Measurements from ENCODE around the gene SENP1. TPM values are rescaled to one million over a fixed set of nuclear protein-coding genes. Genes with fewer than 3 reads are reported as not detected.

The SENP1 gene
- total RNA-seq, 6 donors from 2014 or later, result 6.3 to 27.3 (median 13.5) TPM

DNA sequence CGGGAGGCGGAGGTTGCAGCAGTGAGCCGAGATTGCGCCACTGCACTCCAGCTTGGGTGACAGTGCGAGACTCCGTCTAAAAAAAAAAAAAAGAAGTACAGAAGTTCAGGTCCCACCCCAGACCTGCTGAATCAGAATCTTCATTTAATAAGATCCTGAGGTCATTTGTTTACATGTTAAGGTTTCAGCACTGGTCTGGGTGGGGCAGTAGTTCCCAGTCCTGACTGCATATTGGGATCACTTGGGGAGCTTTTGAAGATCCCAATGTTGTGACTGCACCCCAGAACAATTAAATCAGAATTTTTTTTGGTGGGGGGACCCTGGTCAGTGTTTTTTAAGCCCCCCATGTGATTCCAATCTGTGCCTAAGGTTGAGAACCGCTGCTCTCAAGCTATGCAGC, 89.9 kb downstream of the SENP1 start:
- TF ChIP-seq POLR2A (IDR thresholded peaks at IDR 0.05) (no peak), EP300 (IDR thresholded peaks at IDR 0.05) (no peak), POLR2AphosphoS5 (IDR thresholded peaks at IDR 0.05) (no peak)
- TF ChIP-seq, protein P1, sequence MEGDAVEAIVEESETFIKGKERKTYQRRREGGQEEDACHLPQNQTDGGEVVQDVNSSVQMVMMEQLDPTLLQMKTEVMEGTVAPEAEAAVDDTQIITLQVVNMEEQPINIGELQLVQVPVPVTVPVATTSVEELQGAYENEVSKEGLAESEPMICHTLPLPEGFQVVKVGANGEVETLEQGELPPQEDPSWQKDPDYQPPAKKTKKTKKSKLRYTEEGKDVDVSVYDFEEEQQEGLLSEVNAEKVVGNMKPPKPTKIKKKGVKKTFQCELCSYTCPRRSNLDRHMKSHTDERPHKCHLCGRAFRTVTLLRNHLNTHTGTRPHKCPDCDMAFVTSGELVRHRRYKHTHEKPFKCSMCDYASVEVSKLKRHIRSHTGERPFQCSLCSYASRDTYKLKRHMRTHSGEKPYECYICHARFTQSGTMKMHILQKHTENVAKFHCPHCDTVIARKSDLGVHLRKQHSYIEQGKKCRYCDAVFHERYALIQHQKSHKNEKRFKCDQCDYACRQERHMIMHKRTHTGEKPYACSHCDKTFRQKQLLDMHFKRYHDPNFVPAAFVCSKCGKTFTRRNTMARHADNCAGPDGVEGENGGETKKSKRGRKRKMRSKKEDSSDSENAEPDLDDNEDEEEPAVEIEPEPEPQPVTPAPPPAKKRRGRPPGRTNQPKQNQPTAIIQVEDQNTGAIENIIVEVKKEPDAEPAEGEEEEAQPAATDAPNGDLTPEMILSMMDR (IDR thresholded peaks at IDR 0.05), result no peak
- no peak for ATAC-seq (ENCODE audit: low FRiP score in 2 of 2)
- no peaks in the 10 kb centered on the region for H3K27me3 ChIP-seq
- H3K36me3 ChIP-seq, result no peaks in the 10 kb centered on the region
- no peaks in the 10 kb centered on the region for H3K9me3 ChIP-seq
- WGBS, 2 donors, result 88 to 90% methylated on average over 7 of the region's 7 CpGs
- no peak overlapping the region for H3K27ac ChIP-seq
- H3K4me3 ChIP-seq, result no peak overlapping the region
- no peak for DNase-seq
- no peaks in the 10 kb centered on the region for H3K4me1 ChIP-seq

DNA sequence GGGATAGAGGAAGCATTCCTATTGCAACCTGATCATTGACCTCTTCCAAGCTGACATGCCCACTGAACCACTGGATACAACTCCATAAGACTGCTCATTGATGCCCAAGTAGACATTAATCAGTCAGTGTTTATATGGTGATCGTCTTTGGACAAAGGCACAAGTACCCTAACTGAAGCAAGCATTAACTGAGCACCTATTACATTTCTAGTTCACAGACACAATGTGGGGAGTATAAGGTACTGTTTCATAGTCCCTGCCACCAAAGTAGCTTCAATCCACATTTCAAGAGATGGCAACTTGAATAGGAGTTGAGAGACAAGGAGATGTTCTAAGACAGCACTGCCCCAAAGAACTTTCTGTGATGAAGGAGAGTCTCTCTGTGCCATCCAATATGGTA, 90.8 kb downstream of the SENP1 start:
- no peaks in the 10 kb centered on the region for H3K27me3 ChIP-seq
- WGBS, 2 donors, result 55 to 83% methylated on average over 1 of the region's 1 CpG
- H3K4me3 ChIP-seq, result no peak overlapping the region
- no peaks in the 10 kb centered on the region for H3K36me3 ChIP-seq
- H3K9me3 ChIP-seq, result no peaks in the 10 kb centered on the region
- H3K4me1 ChIP-seq, result no peaks in the 10 kb centered on the region
- TF ChIP-seq POLR2AphosphoS5 (IDR thresholded peaks at IDR 0.05) (no peak), EP300 (IDR thresholded peaks at IDR 0.05) (no peak)
- TF ChIP-seq, protein P1 (IDR thresholded peaks at IDR 0.05), result no peak
- ATAC-seq (ENCODE audit: low FRiP score in 2 of 2) (no peak), DNase-seq (no peak)
- no peak overlapping the region for H3K27ac ChIP-seq

DNA sequence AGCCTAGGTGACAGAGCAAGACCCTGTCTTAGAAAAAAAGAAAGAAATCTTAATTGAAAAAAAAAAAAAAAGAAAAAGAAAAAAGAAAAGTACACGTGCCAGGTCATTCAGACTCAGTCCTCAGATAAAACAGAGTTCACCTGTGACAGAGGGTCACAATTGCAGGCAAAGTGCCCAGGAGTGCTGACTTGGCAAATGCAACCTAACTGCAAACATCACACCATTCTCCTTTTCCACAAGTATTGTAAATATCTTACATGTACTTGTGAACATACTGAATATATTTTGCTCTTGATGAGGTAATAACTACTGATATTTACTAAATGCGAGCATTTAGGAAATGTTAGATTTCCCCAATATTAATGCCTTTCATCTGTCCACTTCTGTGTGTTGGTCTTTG, 92.6 kb downstream of the SENP1 start:
- Histone ChIP-seq H3K4me1 (no peaks in the 10 kb centered on the region), H3K27me3 (no peaks in the 10 kb centered on the region), H3K27ac (no peak overlapping the region), H3K36me3 (no peaks in the 10 kb centered on the region), H3K4me3 (no peak overlapping the region), H3K9me3 (no peaks in the 10 kb centered on the region)
- TF ChIP-seq POLR2A (IDR thresholded peaks at IDR 0.05), result no peak
- TF ChIP-seq POLR2AphosphoS5 (IDR thresholded peaks at IDR 0.05), result no peak
- no peak for TF ChIP-seq EP300 (IDR thresholded peaks at IDR 0.05)
- TF ChIP-seq, protein P1 (IDR thresholded peaks at IDR 0.05), result no peak
- 45 to 56% methylated on average over 2 of the region's 2 CpGs for WGBS, 2 donors
- ATAC-seq (ENCODE audit: low FRiP score in 2 of 2) (no peak), DNase-seq (no peak)

DNA sequence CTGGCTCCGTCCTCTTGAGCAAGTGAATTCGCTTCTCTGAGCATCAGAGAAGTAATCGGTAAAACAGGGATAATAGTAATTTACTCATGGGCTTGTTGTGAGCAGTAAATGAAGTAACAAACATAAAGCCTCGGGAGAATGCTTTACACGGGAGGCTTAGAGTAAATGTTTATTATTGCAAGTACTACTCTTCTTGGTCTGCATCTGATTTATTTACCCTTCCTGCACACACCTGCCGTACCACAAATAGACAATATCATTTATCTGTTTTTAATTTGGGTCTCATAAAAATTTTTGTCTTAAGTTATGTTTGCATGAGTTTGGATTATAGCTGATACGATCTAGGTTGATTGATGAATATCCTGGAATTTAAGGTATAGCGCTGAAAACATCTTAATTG, 93.8 kb downstream of the SENP1 start:
- no peaks in the 10 kb centered on the region for H3K27me3 ChIP-seq
- TF ChIP-seq EP300 (IDR thresholded peaks at IDR 0.05), result no peak
- TF ChIP-seq, protein P1 (IDR thresholded peaks at IDR 0.05), result no peak
- no peak for TF ChIP-seq POLR2A (IDR thresholded peaks at IDR 0.05)
- TF ChIP-seq POLR2AphosphoS5 (IDR thresholded peaks at IDR 0.05), result no peak
- no peaks in the 10 kb centered on the region for H3K9me3 ChIP-seq
- no peaks in the 10 kb centered on the region for H3K36me3 ChIP-seq
- H3K27ac ChIP-seq, result no peak overlapping the region
- no peak for DNase-seq
- H3K4me1 ChIP-seq, result no peaks in the 10 kb centered on the region
- 67 to 71% methylated on average over 8 of the region's 8 CpGs for WGBS, 2 donors
- H3K4me3 ChIP-seq, result no peak overlapping the region
- ATAC-seq (ENCODE audit: low FRiP score in 2 of 2), result no peak

DNA sequence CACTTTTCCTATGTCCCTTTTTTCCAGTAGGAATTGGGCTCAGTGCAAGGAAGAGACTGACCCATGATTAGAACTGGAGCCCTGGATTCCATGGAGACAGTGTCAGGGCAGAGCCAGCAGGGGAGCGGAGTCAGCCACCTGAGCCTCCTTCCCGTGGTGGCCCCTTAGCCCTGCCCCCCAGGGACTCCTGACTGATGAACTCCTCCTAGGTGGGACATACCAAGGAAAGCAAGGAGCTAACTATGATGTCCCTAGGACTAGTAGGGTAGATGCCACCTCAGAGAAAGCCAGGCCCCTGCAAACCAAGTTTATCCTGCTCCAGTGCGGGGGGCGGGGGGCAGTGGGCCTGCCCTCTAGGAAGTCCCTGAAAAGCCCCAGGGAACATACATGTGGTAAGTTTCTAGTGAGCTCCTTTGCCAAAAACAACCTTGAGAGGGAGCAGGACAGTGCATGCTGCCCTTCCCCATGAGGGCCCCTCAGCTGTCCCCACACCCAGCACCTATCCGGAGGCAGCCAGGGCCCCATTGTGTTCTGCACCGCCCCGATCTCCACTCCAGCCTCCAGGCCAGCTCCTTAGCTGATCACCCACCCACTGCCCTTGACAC, 95.4 kb downstream of the SENP1 start:
- 70 to 72% methylated on average over 7 of the region's 7 CpGs for WGBS, 2 donors
- ATAC-seq (ENCODE audit: low FRiP score in 2 of 2), result peak in 1 of 2 donors; percentile 28
- H3K27ac ChIP-seq, result no peak overlapping the region
- H3K36me3 ChIP-seq, result no peaks in the 10 kb centered on the region
- H3K4me1 ChIP-seq, result no peaks in the 10 kb centered on the region
- TF ChIP-seq, protein P1 (IDR thresholded peaks at IDR 0.05), result no peak
- no peak for TF ChIP-seq POLR2A (IDR thresholded peaks at IDR 0.05)
- no peak for TF ChIP-seq POLR2AphosphoS5 (IDR thresholded peaks at IDR 0.05)
- TF ChIP-seq EP300 (IDR thresholded peaks at IDR 0.05), result no peak
- peaks cover 0 to 6% (median 3%) of the 10 kb centered on the region in 4 donors for H3K27me3 ChIP-seq
- H3K9me3 ChIP-seq, result no peaks in the 10 kb centered on the region
- no peak overlapping the region for H3K4me3 ChIP-seq
- DNase-seq, result no peak
